Esophagus (tissue), 2 donors: ENCODE results near the gene DOK3. TPM values are rescaled to one million over a fixed set of nuclear protein-coding genes. Genes with fewer than 3 reads are reported as not detected.

Experiments
- H3K27ac ChIP-seq, 2 donors: one replicate each; pipeline ENCODE4 v1.5.1; 2013; ENCODE audit warnings: low read depth in 2 of 2, mild to moderate bottlenecking in 2 of 2, inconsistent platforms in 1 of 2, low read length in 1 of 2, moderate library complexity in 1 of 2
- H3K27me3 ChIP-seq, 2 donors: one replicate each; pipeline ENCODE4 v1.6.1; 2013; ENCODE audit warnings: low read length in 2 of 2, control low read depth in 1 of 2, mild to moderate bottlenecking in 1 of 2; ENCODE audit not compliant: insufficient read depth in 2 of 2, control insufficient read depth in 1 of 2
- H3K36me3 ChIP-seq, 2 donors: one replicate each; pipeline ENCODE4 v1.6.1; 2013; ENCODE audit warnings: low read length in 1 of 2; ENCODE audit not compliant: control insufficient read depth in 2 of 2, insufficient read depth in 2 of 2
- H3K4me1 ChIP-seq, 2 donors: one replicate each; pipeline ENCODE4 v1.6.1; 2013; ENCODE audit warnings: low read length in 1 of 2; ENCODE audit not compliant: control insufficient read depth in 2 of 2, insufficient read depth in 2 of 2
- H3K4me3 ChIP-seq, 2 donors: one replicate each; pipeline ENCODE4 v1.5.1; 2013; ENCODE audit warnings: low read length in 2 of 2, mild to moderate bottlenecking in 2 of 2, low read depth in 1 of 2, moderate library complexity in 1 of 2
- H3K9me3 ChIP-seq, 2 donors: one replicate each; pipeline ENCODE4 v1.6.1; 2013; ENCODE audit warnings: mild to moderate bottlenecking in 2 of 2, low read depth in 1 of 2, low read length in 1 of 2, moderate library complexity in 1 of 2; ENCODE audit not compliant: control insufficient read depth in 2 of 2, insufficient read depth in 1 of 2
- WGBS, 2 donors: extraction: QIAGEN DNeasy Blood & Tissue Kit; methylation state at CpG; one replicate each; pipeline ENCODE4 v1.1.7; 2013; 5-methylcytosine and 5-hydroxymethylcytosine counted together
- polyA plus RNA-seq, 2 donors: library from polyadenylated mRNA; stranded (reverse); fragments of 200-250 nt; gene quantifications; one replicate each; pipeline ENCODE4 v1.2.3, GENCODE V29; 2013
- donor health status: healthy with polysubstance abuse.
- donor health status: Bipolar disorder and iron deficiency.

DOK3 gene
- polyA plus RNA-seq, 2 donors = 2.4 to 5.1 TPM

- Histone ChIP-seq H3K36me3 (peaks cover 3% of the 10 kb centered on the region in 2 donors), H3K27ac (peak overlapping the region; percentile 81 to 84), H3K27me3 (no peaks in the 10 kb centered on the region), H3K4me3 (peak overlapping the region; percentile 49 to 59), H3K9me3 (no peaks in the 10 kb centered on the region), H3K4me1 (peaks cover 0 to 21% of the 10 kb centered on the region in 2 donors)
- WGBS, 2 donors = 0 to 1% methylated on average over 73 to 76 of the region's 76 CpGs
These were observed 53.7 kb downstream of the DOK3 start for GRCh38 chr5:177455661-177456590.

GRCh38 chr5:177455036-177455660, 54.5 kb downstream of the DOK3 start:
- peak overlapping the region; percentile 49 to 59 for H3K4me3 ChIP-seq
- peaks cover 3% of the 10 kb centered on the region in 2 donors for H3K36me3 ChIP-seq
- H3K9me3 ChIP-seq = no peaks in the 10 kb centered on the region
- peak overlapping the region; percentile 81 to 84 for H3K27ac ChIP-seq
- peaks cover 0 to 21% of the 10 kb centered on the region in 2 donors for H3K4me1 ChIP-seq
- WGBS, 2 donors = 0 to 1% methylated on average over 75 to 80 of the region's 80 CpGs
- no peaks in the 10 kb centered on the region for H3K27me3 ChIP-seq

- H3K36me3 ChIP-seq = peaks cover 0 to 3% of the 10 kb centered on the region in 2 donors
- H3K9me3 ChIP-seq = no peaks in the 10 kb centered on the region
- peak overlapping the region; percentile 81 to 84 for H3K27ac ChIP-seq
- 0% methylated on average over 72 to 84 of the region's 84 CpGs for WGBS, 2 donors
- H3K4me3 ChIP-seq = peak overlapping the region; percentile 49 to 59
- peaks cover under 1 to 26% of the 10 kb centered on the region in 2 donors for H3K4me1 ChIP-seq
- no peaks in the 10 kb centered on the region for H3K27me3 ChIP-seq
These were observed 55.1 kb downstream of the DOK3 start for GRCh38 chr5:177454397-177455035.

- no peaks in the 10 kb centered on the region for H3K9me3 ChIP-seq
- peak overlapping the region; percentile 71 to 72 for H3K27ac ChIP-seq
- H3K4me1 ChIP-seq = peaks cover 3 to 31% of the 10 kb centered on the region in 2 donors
- peaks cover 0 to 3% of the 10 kb centered on the region in 2 donors for H3K36me3 ChIP-seq
- H3K27me3 ChIP-seq = no peaks in the 10 kb centered on the region
- H3K4me3 ChIP-seq = peak overlapping the region; percentile 49 to 59
- WGBS, 2 donors = 7 to 18% methylated on average over 15 to 31 of the region's 31 CpGs
These were observed 55.7 kb downstream of the DOK3 start for GRCh38 chr5:177453852-177454396.

GRCh38 chr5:177452688-177453638, 56.7 kb downstream of the DOK3 start:
- H3K9me3 ChIP-seq = no peaks in the 10 kb centered on the region
- WGBS, 2 donors = 62 to 71% methylated on average over 15 to 17 of the region's 17 CpGs
- no peak overlapping the region for H3K4me3 ChIP-seq
- peaks cover 3 to 32% of the 10 kb centered on the region in 2 donors for H3K4me1 ChIP-seq
- no peaks in the 10 kb centered on the region for H3K27me3 ChIP-seq
- H3K36me3 ChIP-seq = no peaks in the 10 kb centered on the region
- no peak overlapping the region for H3K27ac ChIP-seq

Other genes with a start within 250 kb of the DOK3 start
- 10 to 100 TPM; 60.0 to 80.2 TPM for gene RAB24, start 206.1 kb downstream of the DOK3 start, polyA plus RNA-seq
- gene PRELID1, start 206.0 kb downstream of the DOK3 start, polyA plus RNA-seq = 100 to 1,000 TPM; 120 to 135 TPM
- 10 to 100 TPM; 14.4 to 32.3 TPM for gene MXD3, start 197.9 kb downstream of the DOK3 start, polyA plus RNA-seq
- gene LMAN2, start 158.2 kb downstream of the DOK3 start, polyA plus RNA-seq = 100 to 1,000 TPM in 1 of 2 donors, 10 to 100 TPM in 1; 84.0 to 190 TPM
- gene RGS14, start 151.9 kb downstream of the DOK3 start, polyA plus RNA-seq = 10 to 100 TPM; 49.7 to 74.5 TPM
- under 1 TPM; 0.13 to 0.49 TPM for gene SLC34A1, start 125.4 kb downstream of the DOK3 start, polyA plus RNA-seq
- under 1 TPM in 1 of 2 donors, not detected in 1; 0.21 TPM for gene PFN3, start 109.2 kb downstream of the DOK3 start, polyA plus RNA-seq
- 10 to 100 TPM; 18.1 to 33.5 TPM for gene F12, start 100.3 kb downstream of the DOK3 start, polyA plus RNA-seq
- gene GRK6, start 83.2 kb downstream of the DOK3 start, polyA plus RNA-seq = 10 to 100 TPM; 10.4 to 19.8 TPM
- gene PRR7, start 63.0 kb downstream of the DOK3 start, polyA plus RNA-seq = 1 to 10 TPM; 2.0 to 4.9 TPM
- 10 to 100 TPM; 18.2 to 24.7 TPM for gene DBN1, start 36.2 kb downstream of the DOK3 start, polyA plus RNA-seq
- 100 to 1,000 TPM in 1 of 2 donors, 10 to 100 TPM in 1; 65.4 to 102 TPM for gene PDLIM7, start 12.2 kb downstream of the DOK3 start, polyA plus RNA-seq
- gene DDX41, start 7.1 kb upstream of the DOK3 start, polyA plus RNA-seq = 10 to 100 TPM; 57.0 to 73.8 TPM
- gene FAM193B, start 44.7 kb upstream of the DOK3 start, polyA plus RNA-seq = 100 to 1,000 TPM in 1 of 2 donors, 10 to 100 TPM in 1; 42.2 to 141 TPM
- 100 to 1,000 TPM in 1 of 2 donors, 10 to 100 TPM in 1; 72.8 to 146 TPM for gene TMED9, start 82.4 kb upstream of the DOK3 start, polyA plus RNA-seq
- 10 to 100 TPM; 12.7 to 16.7 TPM for gene B4GALT7, start 90.3 kb upstream of the DOK3 start, polyA plus RNA-seq